Measurements from ENCODE around the gene CGAS.
A peak's percentile ranks its signal among the peaks of the same experiment; 100 is the strongest.

CGAS gene

DNA sequence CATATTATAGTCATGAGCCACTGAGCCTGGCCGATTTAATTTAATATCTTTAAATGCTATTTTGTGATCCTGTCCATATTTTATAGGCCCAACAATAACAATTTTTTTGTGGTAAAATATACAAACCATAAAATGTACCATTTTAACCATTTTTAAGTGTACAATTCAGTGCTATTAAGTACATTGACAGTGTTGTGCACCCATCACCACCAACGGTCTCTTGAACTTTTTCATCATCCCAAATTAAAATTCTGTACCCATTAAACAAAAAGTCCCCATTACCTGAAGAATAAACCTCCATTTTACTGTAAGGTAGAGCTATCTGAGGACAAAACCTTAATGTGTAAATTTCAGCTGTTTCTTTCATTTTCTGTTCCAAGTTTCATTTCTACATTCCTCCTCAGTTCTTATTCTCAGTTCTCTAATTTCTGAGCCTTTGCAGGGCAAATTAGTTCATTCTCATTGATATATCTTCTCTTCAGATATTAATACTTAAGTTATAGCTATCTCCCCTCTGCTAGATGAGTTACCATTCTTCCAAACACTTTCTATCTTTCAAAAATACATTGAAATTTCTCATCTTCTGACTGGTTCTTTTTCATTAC lies 19.7 kb upstream of the CGAS start:
- TF ChIP-seq, protein P1, sequence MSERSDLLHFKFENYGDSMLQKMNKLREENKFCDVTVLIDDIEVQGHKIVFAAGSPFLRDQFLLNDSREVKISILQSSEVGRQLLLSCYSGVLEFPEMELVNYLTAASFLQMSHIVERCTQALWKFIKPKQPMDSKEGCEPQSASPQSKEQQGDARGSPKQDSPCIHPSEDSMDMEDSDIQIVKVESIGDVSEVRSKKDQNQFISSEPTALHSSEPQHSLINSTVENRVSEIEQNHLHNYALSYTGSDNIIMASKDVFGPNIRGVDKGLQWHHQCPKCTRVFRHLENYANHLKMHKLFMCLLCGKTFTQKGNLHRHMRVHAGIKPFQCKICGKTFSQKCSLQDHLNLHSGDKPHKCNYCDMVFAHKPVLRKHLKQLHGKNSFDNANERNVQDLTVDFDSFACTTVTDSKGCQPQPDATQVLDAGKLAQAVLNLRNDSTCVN (tag by site-specific recombination; optimal IDR thresholded peaks at IDR 0.05) = no peak
- TF ChIP-seq ZNF521 (tag by site-specific recombination; IDR thresholded peaks at IDR 0.05) = no peak
- TF ChIP-seq ZNF416 (tag by site-specific recombination; IDR thresholded peaks at IDR 0.05) = no peak
- POLR2A ChIA-PET = interaction anchor here (0.5 kb wide), 1 partner anchor 29 kb away, joined by 3 read pairs; no protein-coding TSS in a partner anchor
- no peak overlapping the region for H3K27ac ChIP-seq (ENCODE audit: extremely low read depth, low read depth, low read length)
- CTCF ChIA-PET = interaction anchor here (0.7 kb wide), 1 partner anchor 143 kb away, joined by 3 read pairs; no protein-coding TSS in a partner anchor
- H3K9me3 ChIP-seq (ENCODE audit: control insufficient read depth, insufficient read depth, low read depth, low read length) = no peaks in the 10 kb centered on the region
- H3K4me3 ChIP-seq (ENCODE audit: low read depth, low read length) = no peak overlapping the region
- H3K4me1 ChIP-seq (ENCODE audit: control insufficient read depth, insufficient read depth, low read length) = no peaks in the 10 kb centered on the region
- peaks cover 71 to 85% of the 10 kb centered on the region in 2 experiments for H3K36me3 ChIP-seq (ENCODE audit: control insufficient read depth in 2 of 2, insufficient read depth in 1 of 2, low read length in 2 of 2)

DNA sequence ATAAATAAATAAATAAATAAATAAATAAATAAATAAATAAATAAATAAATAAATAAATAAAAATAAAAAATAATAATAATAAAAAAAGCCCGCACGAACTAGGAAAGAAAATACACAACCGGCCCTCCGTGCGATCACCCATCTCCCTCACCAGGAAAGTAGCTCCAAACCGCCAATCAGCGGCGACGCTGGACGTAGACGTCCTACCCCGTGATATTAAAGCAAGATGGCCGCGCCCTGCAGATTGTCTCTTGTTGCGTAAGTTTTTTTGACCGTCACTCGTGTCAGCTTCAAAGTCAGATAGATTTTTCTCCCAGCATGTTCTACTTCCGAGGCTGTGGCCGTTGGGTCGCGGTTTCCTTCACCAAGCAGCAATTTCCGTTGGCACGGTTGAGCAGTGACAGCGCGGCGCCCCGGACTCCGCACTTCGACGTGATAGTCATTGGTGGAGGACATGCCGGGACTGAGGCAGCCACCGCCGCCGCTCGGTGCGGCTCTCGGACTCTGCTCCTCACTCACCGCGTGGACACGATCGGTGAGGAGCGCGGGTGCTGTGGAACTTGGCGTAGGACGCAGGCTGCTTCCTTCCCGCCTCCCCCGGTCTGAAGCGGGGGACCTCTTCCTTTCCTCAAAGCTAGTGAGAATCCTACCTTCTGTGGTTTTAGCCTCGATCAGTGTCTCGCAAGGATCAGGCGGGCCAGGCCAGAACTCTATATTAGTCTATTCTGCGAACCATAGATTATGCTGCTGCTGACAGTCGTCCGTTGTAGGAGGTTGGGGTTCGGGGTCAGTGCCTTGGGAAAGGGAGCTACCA lies 9.6 kb upstream of the CGAS start, which contains the start of gene MTO1:
Gene MTO1, plus strand, starts transcription at position 201 of the 814 bp plus-strand sequence. Its CDS starts 118 bp downstream, at position 319.
- Histone ChIP-seq H3K36me3 (ENCODE audit: control insufficient read depth in 2 of 2, insufficient read depth in 1 of 2, low read length in 2 of 2) (peaks cover 11 to 14% of the 10 kb centered on the region in 2 experiments; a peak in 2 of 3 replicates), H3K9me3 (ENCODE audit: control insufficient read depth, insufficient read depth, low read depth, low read length) (no peaks in the 10 kb centered on the region), H3K4me1 (ENCODE audit: control insufficient read depth, insufficient read depth, low read length) (no peaks in the 10 kb centered on the region), H3K27ac (ENCODE audit: extremely low read depth, low read depth, low read length) (peak within 1 kb of the TSS; percentile 72), H3K4me3 (ENCODE audit: low read depth, low read length) (peak within 1 kb of the TSS; percentile 78)
- ChIA-PET POLR2A (interaction anchor here (0.5 to 2.7 kb wide), 17 partner anchors 12 to 1782 kb away, joined by 3 to 24 read pairs (median 4); partner anchors contain the start of genes COX7A2, EEF1A1 and SLC17A5), CTCF (interaction anchor here (0.6 to 1.4 kb wide), 3 partner anchors 50 to 191 kb away, joined by 3 to 8 read pairs (median 6); no protein-coding TSS in a partner anchor)
- TF ChIP-seq, protein P2, sequence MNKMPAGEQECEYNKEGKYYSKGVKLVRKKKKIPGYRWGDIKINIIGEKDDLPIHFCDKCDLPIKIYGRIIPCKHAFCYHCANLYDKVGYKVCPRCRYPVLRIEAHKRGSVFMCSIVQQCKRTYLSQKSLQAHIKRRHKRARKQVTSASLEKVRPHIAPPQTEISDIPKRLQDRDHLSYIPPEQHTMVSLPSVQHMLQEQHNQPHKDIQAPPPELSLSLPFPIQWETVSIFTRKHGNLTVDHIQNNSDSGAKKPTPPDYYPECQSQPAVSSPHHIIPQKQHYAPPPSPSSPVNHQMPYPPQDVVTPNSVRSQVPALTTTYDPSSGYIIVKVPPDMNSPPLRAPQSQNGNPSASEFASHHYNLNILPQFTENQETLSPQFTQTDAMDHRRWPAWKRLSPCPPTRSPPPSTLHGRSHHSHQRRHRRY (tag by site-specific recombination; IDR thresholded peaks at IDR 0.05) = no peak
- TF ChIP-seq ZNF366 (tag by site-specific recombination; conservative IDR thresholded peaks at IDR 0.05) (peak; percentile 78), ZNF19 (tag by site-specific recombination; IDR thresholded peaks at IDR 0.05; ENCODE audit: low read depth) (peak; percentile 66; the same call in 1 of the 2 replicates), ZNF138 (tag by site-specific recombination; IDR thresholded peaks at IDR 0.05; ENCODE audit: borderline replicate concordance) (peak; percentile 95; the same call in 1 of the 2 replicates), ZNF121 (tag by site-specific recombination; IDR thresholded peaks at IDR 0.05) (peak; percentile 97), FEZF1 (tag by site-specific recombination; IDR thresholded peaks at IDR 0.05) (no peak; the same call in 1 of the 2 replicates), TRIM28 (IDR thresholded peaks at IDR 0.05; ENCODE audit: borderline replicate concordance, low read length) (peak; percentile 59; the same call in 1 of the 2 replicates), ZNF792 (tag by site-specific recombination; IDR thresholded peaks at IDR 0.05) (no peak), ZEB2 (tag by site-specific recombination; IDR thresholded peaks at IDR 0.05) (peak; percentile 63), ZNF549 (tag by site-specific recombination; IDR thresholded peaks at IDR 0.05) (no peak), SCRT2 (tag by site-specific recombination; IDR thresholded peaks at IDR 0.05) (peak; percentile 53), ZNF37A (tag by site-specific recombination; IDR thresholded peaks at IDR 0.05) (no peak), ZNF175 (tag by site-specific recombination; IDR thresholded peaks at IDR 0.05) (no peak), KLF7 (tag by site-specific recombination; IDR thresholded peaks at IDR 0.05; ENCODE audit: borderline replicate concordance) (peak; percentile 55; the same call in 1 of the 2 replicates), MZF1 (tag by site-specific recombination; IDR thresholded peaks at IDR 0.05; ENCODE audit: borderline replicate concordance) (peak; percentile 81; the same call in 1 of the 2 replicates), ZNF266 (tag by site-specific recombination; IDR thresholded peaks at IDR 0.05; ENCODE audit: low read depth) (peak; percentile 99), BCL11A (tag by site-specific recombination; IDR thresholded peaks at IDR 0.05; ENCODE audit: low read depth) (0 out of 2 replicates have a peak, but pooled peaks have one; percentile 33), ZNF426 (tag by site-specific recombination; IDR thresholded peaks at IDR 0.05) (peak; percentile 100), ZNF350 (tag by site-specific recombination; IDR thresholded peaks at IDR 0.05) (no peak), ZNF223 (tag by site-specific recombination; IDR thresholded peaks at IDR 0.05) (peak; percentile 74; the same call in 1 of the 2 replicates), GFI1B (tag by site-specific recombination; IDR thresholded peaks at IDR 0.05) (peak; percentile 72)
- TF ChIP-seq, protein P3, sequence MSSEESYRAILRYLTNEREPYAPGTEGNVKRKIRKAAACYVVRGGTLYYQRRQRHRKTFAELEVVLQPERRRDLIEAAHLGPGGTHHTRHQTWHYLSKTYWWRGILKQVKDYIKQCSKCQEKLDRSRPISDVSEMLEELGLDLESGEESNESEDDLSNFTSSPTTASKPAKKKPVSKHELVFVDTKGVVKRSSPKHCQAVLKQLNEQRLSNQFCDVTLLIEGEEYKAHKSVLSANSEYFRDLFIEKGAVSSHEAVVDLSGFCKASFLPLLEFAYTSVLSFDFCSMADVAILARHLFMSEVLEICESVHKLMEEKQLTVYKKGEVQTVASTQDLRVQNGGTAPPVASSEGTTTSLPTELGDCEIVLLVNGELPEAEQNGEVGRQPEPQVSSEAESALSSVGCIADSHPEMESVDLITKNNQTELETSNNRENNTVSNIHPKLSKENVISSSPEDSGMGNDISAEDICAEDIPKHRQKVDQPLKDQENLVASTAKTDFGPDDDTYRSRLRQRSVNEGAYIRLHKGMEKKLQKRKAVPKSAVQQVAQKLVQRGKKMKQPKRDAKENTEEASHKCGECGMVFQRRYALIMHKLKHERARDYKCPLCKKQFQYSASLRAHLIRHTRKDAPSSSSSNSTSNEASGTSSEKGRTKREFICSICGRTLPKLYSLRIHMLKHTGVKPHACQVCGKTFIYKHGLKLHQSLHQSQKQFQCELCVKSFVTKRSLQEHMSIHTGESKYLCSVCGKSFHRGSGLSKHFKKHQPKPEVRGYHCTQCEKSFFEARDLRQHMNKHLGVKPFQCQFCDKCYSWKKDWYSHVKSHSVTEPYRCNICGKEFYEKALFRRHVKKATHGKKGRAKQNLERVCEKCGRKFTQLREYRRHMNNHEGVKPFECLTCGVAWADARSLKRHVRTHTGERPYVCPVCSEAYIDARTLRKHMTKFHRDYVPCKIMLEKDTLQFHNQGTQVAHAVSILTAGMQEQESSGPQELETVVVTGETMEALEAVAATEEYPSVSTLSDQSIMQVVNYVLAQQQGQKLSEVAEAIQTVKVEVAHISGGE (tag by site-specific recombination; conservative IDR thresholded peaks at IDR 0.05; ENCODE audit: low read depth) = peak; percentile 94
- TF ChIP-seq, protein P4, sequence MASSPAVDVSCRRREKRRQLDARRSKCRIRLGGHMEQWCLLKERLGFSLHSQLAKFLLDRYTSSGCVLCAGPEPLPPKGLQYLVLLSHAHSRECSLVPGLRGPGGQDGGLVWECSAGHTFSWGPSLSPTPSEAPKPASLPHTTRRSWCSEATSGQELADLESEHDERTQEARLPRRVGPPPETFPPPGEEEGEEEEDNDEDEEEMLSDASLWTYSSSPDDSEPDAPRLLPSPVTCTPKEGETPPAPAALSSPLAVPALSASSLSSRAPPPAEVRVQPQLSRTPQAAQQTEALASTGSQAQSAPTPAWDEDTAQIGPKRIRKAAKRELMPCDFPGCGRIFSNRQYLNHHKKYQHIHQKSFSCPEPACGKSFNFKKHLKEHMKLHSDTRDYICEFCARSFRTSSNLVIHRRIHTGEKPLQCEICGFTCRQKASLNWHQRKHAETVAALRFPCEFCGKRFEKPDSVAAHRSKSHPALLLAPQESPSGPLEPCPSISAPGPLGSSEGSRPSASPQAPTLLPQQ (tag by site-specific recombination; IDR thresholded peaks at IDR 0.05) = peak; percentile 43; the same call in 1 of the 2 replicates

Data from HEK293 (cell line).